ENCODE measurements around the gene USP51.
A peak's percentile ranks its signal among the peaks of the same experiment; 100 is the strongest.
"Not testable (repeated sequence)": the region's sequence is repeated elsewhere in the genome, so short reads cannot be mapped to it uniquely, and the experiment has no call there.

USP51 gene

DNA sequence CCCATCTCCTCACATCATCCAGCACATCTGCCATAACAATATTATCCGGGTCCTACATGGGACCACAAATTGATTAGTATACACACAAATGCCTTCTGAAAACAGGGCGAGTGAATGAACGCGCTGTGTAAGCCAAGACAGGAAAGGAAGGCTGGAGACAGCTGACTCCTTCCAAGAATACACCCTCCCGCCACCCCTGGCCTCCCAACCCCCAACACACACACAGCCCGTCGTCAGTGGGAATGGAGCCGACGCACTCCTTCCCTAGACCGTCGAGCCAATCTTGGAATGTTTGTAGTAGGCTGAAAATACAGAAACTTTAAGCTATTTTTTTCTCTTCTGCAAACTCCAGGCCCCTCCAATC lies 38.0 kb downstream of the USP51 start:
- no peaks in the 10 kb centered on the region for H3K27me3 ChIP-seq (replicated peaks; ENCODE audit: insufficient read depth, low read length)
- H3K9me3 ChIP-seq (replicated peaks; ENCODE audit: insufficient read depth, low read length) = no peaks in the 10 kb centered on the region
- H3K27ac ChIP-seq (ENCODE audit: low read length) = peak overlapping the region; percentile 72; the same call in 1 of the 2 replicates
- H3K9ac ChIP-seq (ENCODE audit: low read length) = peak overlapping the region; percentile 40; the same call in 1 of the 2 replicates
- peak overlapping the region; percentile 68 for H3K4me3 ChIP-seq (ENCODE audit: low read length)
- no peaks in the 10 kb centered on the region for H3K9me2 ChIP-seq (replicated peaks; ENCODE audit: insufficient read depth, low read length)
- TF ChIP-seq EZH2phosphoT487 (IDR thresholded peaks at IDR 0.05; ENCODE audit: low read length) (no peak), EZH2 (optimal IDR thresholded peaks at IDR 0.05; ENCODE audit: low read depth, low read length) (no peak)
- TF ChIP-seq, protein P1, sequence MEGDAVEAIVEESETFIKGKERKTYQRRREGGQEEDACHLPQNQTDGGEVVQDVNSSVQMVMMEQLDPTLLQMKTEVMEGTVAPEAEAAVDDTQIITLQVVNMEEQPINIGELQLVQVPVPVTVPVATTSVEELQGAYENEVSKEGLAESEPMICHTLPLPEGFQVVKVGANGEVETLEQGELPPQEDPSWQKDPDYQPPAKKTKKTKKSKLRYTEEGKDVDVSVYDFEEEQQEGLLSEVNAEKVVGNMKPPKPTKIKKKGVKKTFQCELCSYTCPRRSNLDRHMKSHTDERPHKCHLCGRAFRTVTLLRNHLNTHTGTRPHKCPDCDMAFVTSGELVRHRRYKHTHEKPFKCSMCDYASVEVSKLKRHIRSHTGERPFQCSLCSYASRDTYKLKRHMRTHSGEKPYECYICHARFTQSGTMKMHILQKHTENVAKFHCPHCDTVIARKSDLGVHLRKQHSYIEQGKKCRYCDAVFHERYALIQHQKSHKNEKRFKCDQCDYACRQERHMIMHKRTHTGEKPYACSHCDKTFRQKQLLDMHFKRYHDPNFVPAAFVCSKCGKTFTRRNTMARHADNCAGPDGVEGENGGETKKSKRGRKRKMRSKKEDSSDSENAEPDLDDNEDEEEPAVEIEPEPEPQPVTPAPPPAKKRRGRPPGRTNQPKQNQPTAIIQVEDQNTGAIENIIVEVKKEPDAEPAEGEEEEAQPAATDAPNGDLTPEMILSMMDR (IDR thresholded peaks at IDR 0.05; ENCODE audit: low read length) = no peak
- peak overlapping the region; percentile 66 for H2AFZ ChIP-seq (ENCODE audit: low read length)
- no peaks in the 10 kb centered on the region for H4K20me1 ChIP-seq (ENCODE audit: insufficient read depth, low read length)
- DNase-seq = no peak
- peak overlapping the region; percentile 54 for H3K4me2 ChIP-seq (ENCODE audit: low read depth, low read length)
- H3K36me3 ChIP-seq (replicated peaks; ENCODE audit: insufficient read depth, low read length) = no peaks in the 10 kb centered on the region
- no peaks in the 10 kb centered on the region for H3F3A ChIP-seq (ENCODE audit: insufficient read depth, low read length)
- no peaks in the 10 kb centered on the region for H3K4me1 ChIP-seq (ENCODE audit: low read length)
- peaks cover 15% of the 10 kb centered on the region for H3K79me2 ChIP-seq (ENCODE audit: low read length)

DNA sequence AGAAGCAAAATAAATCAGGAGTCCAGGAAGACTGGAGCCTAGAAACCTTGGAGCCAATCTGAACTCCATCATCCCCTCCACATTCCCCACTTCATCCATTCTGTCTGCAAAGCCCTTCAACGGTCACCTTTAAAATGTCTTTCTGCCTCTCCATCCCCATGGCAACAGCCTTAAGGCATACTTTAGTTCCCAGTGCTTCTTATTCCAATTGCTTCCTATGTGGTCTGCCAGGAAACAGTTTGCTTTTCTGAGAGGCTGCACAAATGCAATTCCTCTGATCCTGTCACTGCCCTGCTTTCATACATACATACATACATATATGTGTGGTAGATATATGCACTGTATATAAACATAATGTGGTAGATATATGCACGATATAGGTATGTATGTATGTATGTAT lies 38.5 kb downstream of the USP51 start:
- no peaks in the 10 kb centered on the region for H3K9me3 ChIP-seq (replicated peaks; ENCODE audit: insufficient read depth, low read length)
- H4K20me1 ChIP-seq (ENCODE audit: insufficient read depth, low read length) = no peaks in the 10 kb centered on the region
- no peak for DNase-seq
- H3K4me3 ChIP-seq (ENCODE audit: low read length) = peak overlapping the region; percentile 68; the same call in 1 of the 2 replicates
- no peaks in the 10 kb centered on the region for H3F3A ChIP-seq (ENCODE audit: insufficient read depth, low read length)
- peak overlapping the region; percentile 54 for H3K4me2 ChIP-seq (ENCODE audit: low read depth, low read length)
- H3K36me3 ChIP-seq (replicated peaks; ENCODE audit: insufficient read depth, low read length) = no peaks in the 10 kb centered on the region
- TF ChIP-seq EZH2 (optimal IDR thresholded peaks at IDR 0.05; ENCODE audit: low read depth, low read length) (no peak), EZH2phosphoT487 (IDR thresholded peaks at IDR 0.05; ENCODE audit: low read length) (no peak)
- TF ChIP-seq, protein P1 (IDR thresholded peaks at IDR 0.05; ENCODE audit: low read length) = no peak
- H3K4me1 ChIP-seq (ENCODE audit: low read length) = no peaks in the 10 kb centered on the region
- H3K9ac ChIP-seq (ENCODE audit: low read length) = no peak overlapping the region
- H3K27me3 ChIP-seq (replicated peaks; ENCODE audit: insufficient read depth, low read length) = no peaks in the 10 kb centered on the region
- H2AFZ ChIP-seq (ENCODE audit: low read length) = peak overlapping the region; percentile 66; the same call in 1 of the 2 replicates
- H3K27ac ChIP-seq (ENCODE audit: low read length) = peak overlapping the region; percentile 72; the same call in 1 of the 2 replicates
- H3K79me2 ChIP-seq (ENCODE audit: low read length) = peaks cover 15% of the 10 kb centered on the region
- H3K9me2 ChIP-seq (replicated peaks; ENCODE audit: insufficient read depth, low read length) = no peaks in the 10 kb centered on the region

DNA sequence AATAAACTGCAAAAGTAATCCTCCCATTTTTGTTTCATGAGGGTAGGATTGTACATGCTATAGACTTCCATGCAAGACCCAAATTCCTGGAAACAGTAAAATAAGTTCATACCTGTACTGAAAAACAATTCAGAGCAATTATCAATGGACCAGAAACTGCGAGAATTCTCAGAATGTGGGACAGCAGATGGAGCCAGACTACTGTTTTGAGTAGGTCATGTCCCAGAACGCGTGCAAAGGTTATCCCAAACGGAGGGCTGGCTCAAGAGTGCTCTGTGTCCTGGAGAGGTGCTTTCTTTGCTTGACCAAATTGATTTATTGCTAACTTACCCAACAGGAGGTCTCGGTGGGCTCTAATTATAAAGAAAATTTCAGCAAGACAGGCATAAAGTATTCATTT lies 39.4 kb downstream of the USP51 start:
- peak; percentile 16 for DNase-seq
- Histone ChIP-seq H3K36me3 (replicated peaks; ENCODE audit: insufficient read depth, low read length) (no peaks in the 10 kb centered on the region), H3K9me2 (replicated peaks; ENCODE audit: insufficient read depth, low read length) (no peaks in the 10 kb centered on the region), H3K4me1 (ENCODE audit: low read length) (no peaks in the 10 kb centered on the region), H3K27me3 (replicated peaks; ENCODE audit: insufficient read depth, low read length) (no peaks in the 10 kb centered on the region), H3K9me3 (replicated peaks; ENCODE audit: insufficient read depth, low read length) (no peaks in the 10 kb centered on the region), H3K9ac (ENCODE audit: low read length) (no peak overlapping the region), H4K20me1 (ENCODE audit: insufficient read depth, low read length) (no peaks in the 10 kb centered on the region), H3K79me2 (ENCODE audit: low read length) (peaks cover 15% of the 10 kb centered on the region), H2AFZ (ENCODE audit: low read length) (no peak overlapping the region), H3K4me3 (ENCODE audit: low read length) (no peak overlapping the region), H3K4me2 (ENCODE audit: low read depth, low read length) (no peak overlapping the region), H3K27ac (ENCODE audit: low read length) (no peak overlapping the region), H3F3A (ENCODE audit: insufficient read depth, low read length) (no peaks in the 10 kb centered on the region)
- no peak for TF ChIP-seq EZH2 (optimal IDR thresholded peaks at IDR 0.05; ENCODE audit: low read depth, low read length)
- TF ChIP-seq, protein P1 (IDR thresholded peaks at IDR 0.05; ENCODE audit: low read length) = peak; percentile 31

DNA sequence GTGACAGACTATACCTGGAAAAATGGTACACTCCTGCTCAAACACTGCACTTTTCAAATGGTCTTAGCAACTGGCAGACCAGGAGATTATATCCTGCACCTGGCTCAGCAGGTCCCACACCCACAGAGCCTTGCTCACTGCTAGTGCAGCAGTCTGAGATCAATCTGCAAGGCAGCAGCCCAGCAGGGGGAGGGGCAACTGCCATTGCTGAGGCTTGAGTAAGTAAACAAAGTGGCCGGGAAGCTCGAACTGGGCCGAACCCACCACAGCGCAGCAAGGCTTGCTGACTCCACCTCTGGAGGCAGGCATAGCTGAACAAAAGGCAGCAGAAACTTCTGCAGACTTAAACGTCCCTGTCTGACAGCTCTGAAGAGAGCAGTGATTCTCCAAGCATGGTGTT lies 46.2 kb downstream of the USP51 start:
- not testable (repeated sequence) for H3K4me3 ChIP-seq (ENCODE audit: low read length); DNase-seq; H3F3A ChIP-seq (ENCODE audit: insufficient read depth, low read length); H3K27me3 ChIP-seq (replicated peaks; ENCODE audit: insufficient read depth, low read length); H4K20me1 ChIP-seq (ENCODE audit: insufficient read depth, low read length); H3K9me3 ChIP-seq (replicated peaks; ENCODE audit: insufficient read depth, low read length); H3K36me3 ChIP-seq (replicated peaks; ENCODE audit: insufficient read depth, low read length); H3K4me1 ChIP-seq (ENCODE audit: low read length); H2AFZ ChIP-seq (ENCODE audit: low read length); H3K4me2 ChIP-seq (ENCODE audit: low read depth, low read length); H3K9ac ChIP-seq (ENCODE audit: low read length); H3K9me2 ChIP-seq (replicated peaks; ENCODE audit: insufficient read depth, low read length); H3K27ac ChIP-seq (ENCODE audit: low read length); H3K79me2 ChIP-seq (ENCODE audit: low read length)
